Sciatic nerve (tissue), 2 donors: Measurements from ENCODE around the gene TDRD7. TPM values are rescaled to one million over a fixed set of nuclear protein-coding genes. Genes with fewer than 3 reads are reported as not detected.

Experiments used
- ATAC-seq: fragments of 200-7000 bp; cut with Tn5 transposase; one replicate; pipeline ENCODE4 v1.9.1; 2020; ENCODE audit warnings: mild to moderate bottlenecking, moderate library complexity
- DNase-seq: peaks from one replicate; pipeline ENCODE4 v3.0.0-alpha.2; 2020; ENCODE audit warnings: low spot score
- intact Hi-C: fragments of 100-400 bp; cut with DNase I; formaldehyde crosslinking; loops from one replicate; pipeline ENCODE4 v1.14.2; 2022
- total RNA-seq: library from RNA; stranded (reverse); fragmentation: NEBNext Ultra II Directional; extraction: Animal tissue kit (Norgen Biotek cat#: 25700); gene quantifications from one replicate; pipeline ENCODE4 v1.2.1, GENCODE V29; 2021
- donor health status: DM: no; HTN: no; CAD: no.
- donor health status: DM: no; HTN: no; CAD: no.

TDRD7 gene
- total RNA-seq, 1 donor from 2014 or later: 19.5 TPM

DNA sequence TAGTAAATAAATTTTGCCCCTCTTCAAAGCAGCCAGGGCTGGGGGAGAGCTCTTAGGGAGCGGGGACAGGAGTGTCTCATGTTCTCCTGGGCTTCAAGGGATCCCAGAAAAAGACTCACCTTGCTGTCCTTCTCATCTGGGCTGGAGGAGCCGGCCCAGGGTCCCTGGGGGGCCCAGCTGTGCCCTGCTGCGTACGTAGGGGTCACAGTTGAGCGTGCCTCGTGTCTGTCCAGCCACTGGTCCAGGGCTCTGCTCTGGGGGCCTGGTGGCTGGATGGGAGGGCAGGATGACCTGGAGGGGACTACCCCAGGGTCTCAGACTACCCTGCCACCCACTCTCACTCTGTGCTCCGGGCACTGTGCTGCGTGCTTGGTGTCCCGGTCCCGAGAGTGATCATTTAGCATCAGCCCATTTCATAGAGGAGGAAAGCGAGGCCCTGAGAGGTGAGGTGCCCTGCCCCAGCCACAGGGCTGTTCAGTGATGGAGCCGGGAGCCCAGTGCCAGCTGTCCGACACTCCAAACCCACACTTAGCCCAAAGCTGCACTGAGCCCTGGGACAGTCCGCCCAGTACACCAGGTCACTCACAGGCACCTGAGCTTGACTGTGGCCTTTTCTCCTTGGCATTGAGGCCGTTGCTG lies 26.2 kb upstream of the TDRD7 start:
- no peak for ATAC-seq
- intact Hi-C loops: no loop called here
- no peak for DNase-seq

GRCh38 chr9:97386265-97386633 lies 25.6 kb upstream of the TDRD7 start:
- no peak for DNase-seq
- intact Hi-C loops: no loop called here
- no peak for ATAC-seq

GRCh38 chr9:97386733-97387503 lies 25.0 kb upstream of the TDRD7 start:
- intact Hi-C loops: no loop called here
- peak; percentile 79 for DNase-seq
- peak; percentile 84 for ATAC-seq

DNA sequence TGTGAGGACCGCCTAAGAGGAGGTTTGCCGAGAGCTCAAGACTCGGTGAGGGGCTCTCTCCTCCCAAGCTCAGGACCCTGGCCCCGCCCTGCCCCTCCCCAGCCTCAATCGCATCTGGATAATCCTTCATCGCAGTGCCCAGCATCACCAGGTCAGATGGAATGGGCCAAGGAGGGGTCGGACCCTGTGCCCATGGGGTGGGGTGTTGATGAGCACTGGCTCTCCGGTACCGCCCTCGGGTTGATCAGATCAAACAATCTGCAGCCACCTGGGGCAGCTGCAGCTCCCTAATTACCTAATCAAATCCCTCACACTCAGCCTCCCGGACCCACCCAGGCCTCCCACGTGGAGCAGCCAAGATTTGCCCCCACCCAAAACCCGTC lies 24.4 kb upstream of the TDRD7 start:
- ATAC-seq (peak; percentile 21), DNase-seq (no peak)
- intact Hi-C loops: no loop called here

- no peak for ATAC-seq
- no peak for DNase-seq
- intact Hi-C loops: no loop called here
Observed at GRCh38 chr9:97387936-97388684, 23.8 kb upstream of the TDRD7 start.

DNA sequence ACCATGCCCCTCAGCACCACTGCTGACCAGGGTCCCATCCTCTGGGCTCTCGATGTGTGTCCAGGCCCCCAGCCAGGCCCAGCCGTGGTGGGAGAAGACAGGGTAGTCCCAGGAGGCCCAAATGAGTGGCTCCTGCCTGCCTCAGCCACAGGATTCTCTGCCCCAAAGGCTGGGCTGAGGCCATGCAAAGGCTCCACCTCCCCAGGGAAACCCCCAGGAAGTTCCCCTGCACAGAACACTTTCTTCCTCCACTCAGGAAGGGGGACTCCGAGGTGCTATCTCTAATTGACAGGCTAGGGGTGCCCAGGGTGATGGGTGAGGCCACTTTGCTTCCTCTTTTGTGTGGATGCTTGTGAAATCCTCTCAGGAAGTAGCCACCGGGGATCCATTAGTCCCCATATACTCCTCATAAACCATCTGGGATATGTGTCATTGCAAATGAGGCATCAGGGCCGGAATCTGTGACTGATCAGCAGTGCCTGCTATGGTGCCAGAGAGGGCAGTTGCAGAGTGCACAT lies 23.1 kb upstream of the TDRD7 start:
- intact Hi-C loops: no loop called here

DNA sequence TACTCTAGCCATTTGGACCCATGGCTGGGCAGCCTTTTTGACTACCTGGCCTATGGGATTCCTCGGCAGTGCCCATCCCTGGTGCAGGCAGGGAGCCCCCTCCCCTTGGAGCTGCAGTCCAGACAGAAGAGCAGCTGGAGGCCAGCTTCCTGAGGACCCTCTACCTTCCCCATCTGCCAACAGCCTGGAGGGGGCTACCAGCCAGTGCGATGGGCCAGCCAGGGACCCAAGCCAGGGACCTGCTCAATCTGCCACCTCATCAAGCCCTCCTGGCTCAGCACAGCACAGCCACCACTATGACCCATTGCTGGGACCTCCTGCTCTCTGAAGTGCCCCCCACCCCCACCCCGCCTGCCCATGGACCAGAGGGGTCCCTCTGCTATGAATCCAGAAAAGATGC lies 22.6 kb upstream of the TDRD7 start:
- intact Hi-C loops: no loop called here
- ATAC-seq: no peak

More for the DNA sequence above, 23.1 kb upstream of the TDRD7 start:
- DNase-seq: no peak
- no peak for ATAC-seq

DNA sequence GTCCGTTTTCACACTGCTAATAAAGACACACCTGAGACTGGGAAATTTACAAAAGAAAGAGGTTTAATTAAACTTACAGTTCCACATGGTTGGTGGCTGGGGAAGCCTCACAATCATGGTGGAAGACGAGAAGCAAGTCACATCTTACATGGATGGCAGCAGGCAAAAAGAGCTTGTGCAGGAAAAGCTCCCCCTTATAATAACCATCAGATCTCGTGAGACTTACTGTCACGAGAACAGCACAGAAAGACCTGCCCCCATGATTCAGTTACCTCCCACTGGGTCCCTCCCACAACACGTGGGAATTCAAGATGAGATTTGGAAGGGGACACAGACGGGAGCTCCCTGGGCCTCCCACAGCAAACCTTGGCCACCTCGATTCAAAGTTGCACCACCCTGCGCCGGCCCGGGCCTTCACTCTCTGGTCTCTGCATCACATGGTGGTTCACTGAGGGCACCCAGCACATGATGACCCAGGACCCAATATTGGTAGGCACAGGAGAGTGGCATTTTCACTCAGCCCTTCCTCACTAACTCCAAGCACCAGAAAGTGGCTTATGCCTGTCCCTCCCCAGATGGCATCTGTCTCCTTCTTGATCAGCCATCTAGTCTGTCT lies 21.0 kb upstream of the TDRD7 start:
- no peak for DNase-seq
- ATAC-seq: no peak
- intact Hi-C loops: no loop called here

More for the DNA sequence above, 22.6 kb upstream of the TDRD7 start:
- no peak for DNase-seq

DNA sequence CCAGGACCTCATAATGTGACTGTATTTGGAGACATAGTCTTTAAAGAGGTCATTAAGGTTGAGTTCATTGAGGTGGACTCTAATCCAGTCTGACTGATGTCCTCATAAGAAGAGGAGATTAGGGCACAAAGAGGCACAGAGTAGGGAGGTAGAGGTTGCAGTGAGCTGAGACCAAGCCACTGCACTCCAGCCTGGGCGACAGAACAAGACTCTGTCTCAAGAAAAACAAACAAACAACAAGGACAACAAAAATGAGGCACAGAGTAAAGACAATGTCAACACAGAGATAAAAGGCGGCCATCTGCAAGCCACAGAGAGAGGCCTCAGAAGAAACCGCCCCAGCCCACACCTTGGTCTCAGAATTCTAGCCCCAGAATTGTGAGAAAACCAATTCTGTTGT lies 17.0 kb upstream of the TDRD7 start:
- ATAC-seq: no peak
- no peak for DNase-seq
- intact Hi-C loops: no loop called here

GRCh38 chr9:97395745-97396144 lies 16.2 kb upstream of the TDRD7 start:
- no peak for DNase-seq
- intact Hi-C loops: no loop called here
- no peak for ATAC-seq

- ATAC-seq: no peak
- DNase-seq: no peak
- intact Hi-C loops: no loop called here
Observed at GRCh38 chr9:97396256-97396655, 15.6 kb upstream of the TDRD7 start.

GRCh38 chr9:97397220-97397619 lies 14.7 kb upstream of the TDRD7 start:
- intact Hi-C loops: no loop called here
- ATAC-seq (no peak), DNase-seq (no peak)

GRCh38 chr9:97398999-97399758 lies 12.7 kb upstream of the TDRD7 start:
- ATAC-seq: peak; percentile 60
- peak; percentile 69 for DNase-seq
- intact Hi-C loops: no loop called here

DNA sequence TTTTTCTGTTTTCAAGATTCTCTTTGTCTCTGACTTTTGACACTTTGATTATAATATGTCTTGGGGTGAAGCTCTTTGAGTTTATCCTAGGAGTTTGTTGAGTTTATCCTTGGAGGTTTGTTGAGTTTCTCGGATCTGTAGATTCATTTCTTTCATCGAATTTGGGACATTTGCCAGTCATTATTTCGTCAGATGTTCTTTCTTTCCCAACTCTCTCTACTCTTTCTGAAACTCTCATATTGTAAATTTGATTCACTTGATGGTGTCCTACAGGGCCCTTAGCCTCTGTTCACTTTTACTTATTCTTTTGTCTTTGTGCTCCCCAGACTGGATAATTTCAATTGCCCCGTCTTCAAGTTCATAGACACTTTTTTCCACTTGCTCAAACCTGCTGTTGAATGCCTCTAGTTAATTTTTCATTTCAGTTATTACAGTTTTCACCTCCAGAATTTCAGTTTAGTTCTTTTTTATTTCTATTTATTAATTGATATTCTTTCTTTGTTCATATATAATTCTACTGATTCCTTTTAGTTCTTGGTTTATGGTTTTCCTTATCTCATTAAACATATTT lies 8.1 kb upstream of the TDRD7 start:
- intact Hi-C loops: no loop called here
- ATAC-seq (no peak), DNase-seq (no peak)

- intact Hi-C loops: no loop called here
- ATAC-seq (no peak), DNase-seq (no peak)
Observed at GRCh38 chr9:97405551-97405950, 6.3 kb upstream of the TDRD7 start.

DNA sequence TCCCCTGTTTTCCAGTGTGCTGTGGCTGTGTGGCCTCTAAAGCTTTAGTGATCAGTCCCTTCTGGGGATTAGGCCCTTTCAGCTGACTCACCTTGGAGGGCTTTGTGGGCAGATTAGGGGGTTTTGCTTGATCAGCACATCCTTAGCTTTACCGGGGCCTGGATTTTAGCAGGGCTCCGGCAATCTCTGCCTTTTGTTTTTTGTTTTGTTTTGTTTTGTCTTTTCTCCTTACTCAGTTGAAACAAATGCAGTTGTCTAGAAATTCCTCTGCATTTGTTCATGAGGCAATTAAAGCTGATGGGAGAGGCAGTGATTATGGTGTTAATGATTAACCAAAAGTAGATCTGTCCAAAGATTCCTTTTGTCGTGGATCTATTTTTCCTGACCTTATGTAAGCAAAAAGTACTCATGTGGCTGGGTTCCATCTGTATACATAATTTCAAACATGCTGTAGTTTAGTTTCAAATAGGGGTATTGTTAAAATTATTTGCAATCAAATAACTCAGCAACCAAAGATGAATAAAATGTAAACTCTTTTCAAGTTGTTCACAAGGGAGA lies 5.2 kb upstream of the TDRD7 start:
- ATAC-seq: no peak
- intact Hi-C loops: no loop called here
- no peak for DNase-seq

DNA sequence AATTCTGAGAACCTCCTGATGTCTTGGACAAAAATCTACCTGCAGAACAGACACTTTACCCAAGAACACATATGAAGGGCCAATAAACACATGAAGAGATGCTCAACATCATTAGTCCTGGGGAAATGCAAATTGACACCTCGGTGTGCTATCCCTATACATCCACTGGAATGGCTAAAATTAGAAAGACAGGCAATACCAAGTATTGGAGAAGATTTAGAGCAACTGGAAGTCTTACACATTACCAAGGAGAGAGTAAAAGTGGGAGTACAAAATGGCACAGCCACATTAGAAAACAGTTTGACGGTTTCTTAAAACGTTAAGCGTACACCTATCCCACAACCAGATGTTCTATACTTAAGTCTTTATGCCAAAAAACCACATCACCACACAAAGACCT lies 3.3 kb upstream of the TDRD7 start:
- ATAC-seq: no peak
- no peak for DNase-seq
- intact Hi-C loops: no loop called here

- ATAC-seq: no peak
- intact Hi-C loops: no loop called here
- no peak for DNase-seq
Observed at GRCh38 chr9:97411440-97411788, 482 bp upstream of the TDRD7 start.
